Measurements from ENCODE around the gene TRAF3.
"Not testable (repeated sequence)": the region's sequence is repeated elsewhere in the genome, so short reads cannot be mapped to it uniquely, and the experiment has no call there.

TRAF3 gene

DNA sequence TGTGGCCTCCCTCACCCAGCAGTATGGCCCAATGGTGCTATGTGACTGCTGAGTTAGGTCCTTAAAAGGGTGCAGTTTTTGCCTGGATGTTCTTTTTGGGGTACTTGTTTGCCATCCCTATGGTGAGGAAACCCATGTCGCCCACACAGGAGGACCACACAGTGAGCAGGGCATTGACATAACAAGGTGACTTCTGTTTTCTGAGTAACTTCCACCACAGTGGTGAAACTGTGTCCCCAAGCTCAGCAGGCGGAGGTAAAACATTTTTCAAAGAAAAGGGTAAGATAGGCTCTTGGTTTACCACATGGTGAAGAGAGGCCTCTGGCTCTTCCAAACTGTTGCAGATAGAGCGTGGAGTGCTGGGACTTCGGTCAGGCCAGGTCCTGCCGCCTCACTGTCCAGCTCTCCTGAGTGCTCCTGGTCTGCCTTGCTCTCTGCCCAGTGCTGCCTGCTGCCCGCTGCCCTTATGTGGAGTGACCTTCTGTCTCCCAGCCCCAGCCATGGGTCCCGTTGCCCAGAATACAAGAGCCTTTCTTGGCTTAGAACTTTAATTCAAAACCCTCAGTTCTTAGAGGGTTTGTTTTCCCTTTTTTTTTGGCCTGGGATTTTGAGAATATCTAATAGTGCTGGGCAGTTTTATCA lies 54.0 kb downstream of the TRAF3 start:
- no peak for DNase-seq (ENCODE audit: low read depth, low spot score)
- TF ChIP-seq, protein P1, sequence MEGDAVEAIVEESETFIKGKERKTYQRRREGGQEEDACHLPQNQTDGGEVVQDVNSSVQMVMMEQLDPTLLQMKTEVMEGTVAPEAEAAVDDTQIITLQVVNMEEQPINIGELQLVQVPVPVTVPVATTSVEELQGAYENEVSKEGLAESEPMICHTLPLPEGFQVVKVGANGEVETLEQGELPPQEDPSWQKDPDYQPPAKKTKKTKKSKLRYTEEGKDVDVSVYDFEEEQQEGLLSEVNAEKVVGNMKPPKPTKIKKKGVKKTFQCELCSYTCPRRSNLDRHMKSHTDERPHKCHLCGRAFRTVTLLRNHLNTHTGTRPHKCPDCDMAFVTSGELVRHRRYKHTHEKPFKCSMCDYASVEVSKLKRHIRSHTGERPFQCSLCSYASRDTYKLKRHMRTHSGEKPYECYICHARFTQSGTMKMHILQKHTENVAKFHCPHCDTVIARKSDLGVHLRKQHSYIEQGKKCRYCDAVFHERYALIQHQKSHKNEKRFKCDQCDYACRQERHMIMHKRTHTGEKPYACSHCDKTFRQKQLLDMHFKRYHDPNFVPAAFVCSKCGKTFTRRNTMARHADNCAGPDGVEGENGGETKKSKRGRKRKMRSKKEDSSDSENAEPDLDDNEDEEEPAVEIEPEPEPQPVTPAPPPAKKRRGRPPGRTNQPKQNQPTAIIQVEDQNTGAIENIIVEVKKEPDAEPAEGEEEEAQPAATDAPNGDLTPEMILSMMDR (IDR thresholded peaks at IDR 0.05; ENCODE audit: low read depth, low read length), result no peak
- no peak overlapping the region for H3K4me3 ChIP-seq (ENCODE audit: low read depth, low read length)
- in situ Hi-C loops (cut with HindIII; ENCODE audit: low sequenced_read_pairs), result no loop called here

DNA sequence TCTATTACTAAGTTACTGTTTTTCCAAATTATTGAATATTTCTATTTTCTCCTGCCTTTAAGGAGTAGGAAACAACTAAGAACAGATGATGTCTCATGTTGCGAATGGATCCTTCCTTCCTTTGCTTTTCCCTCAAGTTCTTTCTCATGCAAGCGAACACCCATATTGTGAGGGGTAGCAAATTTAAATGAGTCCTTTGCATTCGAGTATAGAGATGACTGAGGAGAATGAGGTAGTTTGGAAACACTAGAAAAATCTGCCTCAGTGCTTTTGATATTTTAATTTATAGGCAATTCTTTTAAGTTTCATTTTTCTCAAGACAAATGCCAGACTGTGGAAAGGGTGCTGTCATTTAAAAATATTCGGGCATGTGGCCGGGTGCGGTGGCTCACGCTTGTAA lies 56.1 kb downstream of the TRAF3 start:
- no peak overlapping the region for H3K4me3 ChIP-seq (ENCODE audit: low read depth, low read length)
- TF ChIP-seq, protein P1 (IDR thresholded peaks at IDR 0.05; ENCODE audit: low read depth, low read length), result no peak
- no peak for DNase-seq (ENCODE audit: low read depth, low spot score)
- in situ Hi-C loops (cut with HindIII; ENCODE audit: low sequenced_read_pairs), result no loop called here

DNA sequence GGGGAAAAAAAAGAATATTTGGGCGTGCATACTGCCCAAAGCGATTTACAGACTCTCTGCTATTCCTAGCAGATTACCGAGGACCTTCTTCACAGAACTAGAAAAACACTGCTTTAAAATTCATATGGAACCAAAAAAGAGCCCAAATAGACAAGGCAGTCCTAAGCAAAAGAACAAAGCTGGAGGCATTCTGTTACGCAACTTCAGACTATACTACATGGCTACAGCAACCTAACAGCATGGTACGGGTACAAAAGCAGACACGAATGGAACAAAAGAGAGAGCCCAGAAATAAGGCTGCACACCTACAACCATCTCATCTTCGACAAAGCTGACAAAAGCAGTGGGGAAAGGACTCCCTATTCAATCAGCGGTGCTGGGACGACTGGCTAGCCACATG lies 56.7 kb downstream of the TRAF3 start:
- no peak overlapping the region for H3K4me3 ChIP-seq (ENCODE audit: low read depth, low read length)
- in situ Hi-C loops (cut with HindIII; ENCODE audit: low sequenced_read_pairs), result no loop called here
- DNase-seq (ENCODE audit: low read depth, low spot score), result no peak
- TF ChIP-seq, protein P1 (IDR thresholded peaks at IDR 0.05; ENCODE audit: low read depth, low read length), result no peak

DNA sequence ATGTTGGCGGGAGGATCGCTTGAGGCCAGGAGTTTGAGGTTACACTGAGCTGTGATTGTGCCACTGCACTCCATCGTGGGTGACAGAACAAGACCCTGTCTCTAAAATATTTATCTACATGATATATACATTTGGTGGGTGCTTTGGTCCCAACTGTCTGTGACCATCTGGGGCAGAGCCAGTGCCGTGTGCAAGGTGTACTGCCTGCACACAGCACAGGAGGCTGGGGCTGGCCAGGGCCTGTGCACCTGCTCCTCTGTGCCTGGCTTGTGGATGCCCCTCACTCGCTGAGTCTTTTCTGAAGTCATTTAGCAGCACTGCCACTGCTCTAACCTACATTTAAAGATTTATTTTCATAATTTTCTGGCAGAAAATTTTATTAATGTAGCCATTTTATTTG lies 58.7 kb downstream of the TRAF3 start:
- DNase-seq (ENCODE audit: low read depth, low spot score), result no peak
- in situ Hi-C loops (cut with HindIII; ENCODE audit: low sequenced_read_pairs), result no loop called here
- H3K4me3 ChIP-seq (ENCODE audit: low read depth, low read length), result no peak overlapping the region
- TF ChIP-seq, protein P1 (IDR thresholded peaks at IDR 0.05; ENCODE audit: low read depth, low read length), result no peak

DNA sequence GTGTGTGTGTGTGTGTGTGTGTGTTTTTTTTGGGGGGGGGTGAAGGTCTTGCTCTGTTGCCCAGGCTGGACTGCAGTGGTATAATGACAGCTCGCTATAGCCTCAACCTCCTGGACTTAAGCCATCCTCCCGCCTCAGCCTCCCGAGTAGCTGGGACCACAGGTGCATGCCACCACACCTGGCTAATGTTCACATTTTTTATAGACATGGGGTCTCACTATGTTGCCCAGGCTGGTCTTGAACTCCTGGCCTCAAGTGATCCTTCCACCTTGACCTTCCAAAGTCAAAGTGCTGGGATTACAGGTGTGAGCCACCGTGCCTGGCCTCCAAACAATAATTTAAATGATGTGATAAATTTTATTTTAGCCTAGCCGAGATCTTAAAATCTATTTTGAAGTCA lies 59.9 kb downstream of the TRAF3 start:
- H3K4me3 ChIP-seq (ENCODE audit: low read depth, low read length); DNase-seq (ENCODE audit: low read depth, low spot score); in situ Hi-C loops (cut with HindIII; ENCODE audit: low sequenced_read_pairs): not testable (repeated sequence)

DNA sequence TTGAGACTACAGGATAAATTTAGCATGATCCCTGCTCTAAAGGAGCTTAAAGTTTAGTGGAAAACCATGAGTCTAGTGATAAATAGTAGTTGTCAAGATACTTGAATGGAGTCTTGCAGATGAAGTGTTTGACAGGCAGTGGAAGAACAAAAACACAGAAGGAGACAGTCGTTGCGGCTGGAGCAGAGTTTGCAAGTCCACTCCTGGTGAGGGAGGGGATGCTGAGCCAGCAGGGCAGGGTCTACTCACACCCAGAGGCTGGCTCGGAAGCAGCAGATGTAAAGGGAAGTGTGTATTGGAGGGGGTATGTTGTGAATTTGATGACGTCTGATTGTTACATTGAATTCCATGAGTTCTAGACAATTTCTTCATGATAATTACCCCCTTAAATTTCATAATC lies 61.3 kb downstream of the TRAF3 start:
- no peak for DNase-seq (ENCODE audit: low read depth, low spot score)
- TF ChIP-seq, protein P1 (IDR thresholded peaks at IDR 0.05; ENCODE audit: low read depth, low read length), result no peak
- no peak overlapping the region for H3K4me3 ChIP-seq (ENCODE audit: low read depth, low read length)
- in situ Hi-C loops (cut with HindIII; ENCODE audit: low sequenced_read_pairs), result no loop called here

DNA sequence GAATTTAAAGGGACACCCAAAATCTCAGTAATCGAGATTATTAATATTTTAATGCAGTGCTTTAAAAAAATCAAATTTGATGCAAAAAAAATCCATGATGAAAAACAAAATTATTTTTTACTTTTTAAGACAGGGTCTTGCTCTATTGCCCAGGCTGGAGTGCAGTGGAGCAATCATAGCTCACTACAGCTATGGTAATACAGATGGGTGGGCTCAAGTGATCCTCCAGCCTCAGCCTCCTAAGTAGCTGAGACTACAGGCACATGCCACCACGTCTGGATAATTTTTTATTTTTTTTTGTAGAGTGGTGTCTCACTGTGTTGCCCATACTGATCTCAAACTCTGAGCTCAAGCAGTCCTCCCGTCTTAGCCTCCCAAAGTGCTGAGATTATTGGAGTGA lies 62.9 kb downstream of the TRAF3 start:
- TF ChIP-seq, protein P1 (IDR thresholded peaks at IDR 0.05; ENCODE audit: low read depth, low read length), result no peak
- H3K4me3 ChIP-seq (ENCODE audit: low read depth, low read length), result no peak overlapping the region
- DNase-seq (ENCODE audit: low read depth, low spot score), result no peak
- in situ Hi-C loops (cut with HindIII; ENCODE audit: low sequenced_read_pairs), result no loop called here

Data from astrocyte of the spinal cord (primary cell).